Panc1 (cell line): Measurements from ENCODE around the gene PARP15.

ENCODE experiments used
- POLR2AphosphoS5 ChIP-seq: IDR thresholded peaks from 2 replicates; pipeline ENCODE4 v1.6.1; 2012; ENCODE audit warnings: mild to moderate bottlenecking, low read depth, low read length, moderate library complexity
- TF ChIP-seq, protein P1 (sequence below): fragments of 450-650 bp; IDR thresholded peaks from 2 replicates; pipeline ENCODE4 v1.5.1; 2017; ENCODE audit warnings: mild to moderate bottlenecking
- TF ChIP-seq, protein P2 (sequence below), 2 experiments: IDR thresholded peaks; 2 replicates each; pipeline ENCODE4 v1.6.1; 2011 to 2012; ENCODE audit warnings: low read depth in 2 of 2, control low read depth in 1 of 2, low read length in 1 of 2, mild to moderate bottlenecking in 1 of 2, moderate library complexity in 1 of 2; ENCODE audit not compliant: insufficient read depth in 1 of 2

DNA sequence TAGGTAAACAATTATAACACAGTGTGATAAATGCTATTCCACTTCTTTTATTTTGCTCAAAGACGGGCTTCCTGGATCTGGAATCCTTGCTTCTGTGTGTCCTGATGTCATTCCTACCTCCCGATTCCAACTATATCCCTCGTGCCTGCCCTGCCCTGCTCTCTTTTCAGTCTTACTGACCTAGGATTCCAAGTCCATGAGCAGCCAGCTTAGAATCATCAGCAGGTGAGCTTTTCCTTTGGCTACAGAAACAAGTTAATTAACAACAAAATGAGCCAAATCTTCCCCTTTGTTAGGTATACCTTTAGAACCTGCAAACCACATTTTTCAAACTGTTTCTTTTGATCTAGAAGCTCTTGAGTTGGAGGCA lies 40.8 kb upstream of the PARP15 start:
- TF ChIP-seq, protein P1, sequence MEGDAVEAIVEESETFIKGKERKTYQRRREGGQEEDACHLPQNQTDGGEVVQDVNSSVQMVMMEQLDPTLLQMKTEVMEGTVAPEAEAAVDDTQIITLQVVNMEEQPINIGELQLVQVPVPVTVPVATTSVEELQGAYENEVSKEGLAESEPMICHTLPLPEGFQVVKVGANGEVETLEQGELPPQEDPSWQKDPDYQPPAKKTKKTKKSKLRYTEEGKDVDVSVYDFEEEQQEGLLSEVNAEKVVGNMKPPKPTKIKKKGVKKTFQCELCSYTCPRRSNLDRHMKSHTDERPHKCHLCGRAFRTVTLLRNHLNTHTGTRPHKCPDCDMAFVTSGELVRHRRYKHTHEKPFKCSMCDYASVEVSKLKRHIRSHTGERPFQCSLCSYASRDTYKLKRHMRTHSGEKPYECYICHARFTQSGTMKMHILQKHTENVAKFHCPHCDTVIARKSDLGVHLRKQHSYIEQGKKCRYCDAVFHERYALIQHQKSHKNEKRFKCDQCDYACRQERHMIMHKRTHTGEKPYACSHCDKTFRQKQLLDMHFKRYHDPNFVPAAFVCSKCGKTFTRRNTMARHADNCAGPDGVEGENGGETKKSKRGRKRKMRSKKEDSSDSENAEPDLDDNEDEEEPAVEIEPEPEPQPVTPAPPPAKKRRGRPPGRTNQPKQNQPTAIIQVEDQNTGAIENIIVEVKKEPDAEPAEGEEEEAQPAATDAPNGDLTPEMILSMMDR, result no peak
- no peak for TF ChIP-seq POLR2AphosphoS5
- TF ChIP-seq, protein P2, sequence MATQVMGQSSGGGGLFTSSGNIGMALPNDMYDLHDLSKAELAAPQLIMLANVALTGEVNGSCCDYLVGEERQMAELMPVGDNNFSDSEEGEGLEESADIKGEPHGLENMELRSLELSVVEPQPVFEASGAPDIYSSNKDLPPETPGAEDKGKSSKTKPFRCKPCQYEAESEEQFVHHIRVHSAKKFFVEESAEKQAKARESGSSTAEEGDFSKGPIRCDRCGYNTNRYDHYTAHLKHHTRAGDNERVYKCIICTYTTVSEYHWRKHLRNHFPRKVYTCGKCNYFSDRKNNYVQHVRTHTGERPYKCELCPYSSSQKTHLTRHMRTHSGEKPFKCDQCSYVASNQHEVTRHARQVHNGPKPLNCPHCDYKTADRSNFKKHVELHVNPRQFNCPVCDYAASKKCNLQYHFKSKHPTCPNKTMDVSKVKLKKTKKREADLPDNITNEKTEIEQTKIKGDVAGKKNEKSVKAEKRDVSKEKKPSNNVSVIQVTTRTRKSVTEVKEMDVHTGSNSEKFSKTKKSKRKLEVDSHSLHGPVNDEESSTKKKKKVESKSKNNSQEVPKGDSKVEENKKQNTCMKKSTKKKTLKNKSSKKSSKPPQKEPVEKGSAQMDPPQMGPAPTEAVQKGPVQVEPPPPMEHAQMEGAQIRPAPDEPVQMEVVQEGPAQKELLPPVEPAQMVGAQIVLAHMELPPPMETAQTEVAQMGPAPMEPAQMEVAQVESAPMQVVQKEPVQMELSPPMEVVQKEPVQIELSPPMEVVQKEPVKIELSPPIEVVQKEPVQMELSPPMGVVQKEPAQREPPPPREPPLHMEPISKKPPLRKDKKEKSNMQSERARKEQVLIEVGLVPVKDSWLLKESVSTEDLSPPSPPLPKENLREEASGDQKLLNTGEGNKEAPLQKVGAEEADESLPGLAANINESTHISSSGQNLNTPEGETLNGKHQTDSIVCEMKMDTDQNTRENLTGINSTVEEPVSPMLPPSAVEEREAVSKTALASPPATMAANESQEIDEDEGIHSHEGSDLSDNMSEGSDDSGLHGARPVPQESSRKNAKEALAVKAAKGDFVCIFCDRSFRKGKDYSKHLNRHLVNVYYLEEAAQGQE (IDR thresholded peaks at IDR 0.05; ENCODE audit: insufficient read depth in 1 of 2, low read depth in 2 of 2, low read length in 1 of 2), result no peak
